HL-60 (cell line): Measurements from ENCODE around the gene COL28A1.

ENCODE experiments used
- DNase-seq, 2 experiments: peaks; one replicate each; pipeline ENCODE4 v3.0.0-alpha.2; 2010 to 2020; ENCODE audit warnings: low read depth in 1 of 2, low spot score in 1 of 2
- H3K27ac ChIP-seq: fragments of 250-450 bp; sonication (Bioruptor Pico); replicated peaks from 2 replicates; pipeline ENCODE4 v1.5.1; 2020; ENCODE audit warnings: mild to moderate bottlenecking, moderate library complexity
- H3K27me3 ChIP-seq: fragments of 250-450 bp; sonication (Bioruptor Pico); 2 replicates; pipeline ENCODE4 v1.5.1; 2021; ENCODE audit warnings: mild to moderate bottlenecking, moderate library complexity; ENCODE audit not compliant: insufficient read depth, poor library complexity, severe bottlenecking
- H3K4me3 ChIP-seq: replicated peaks from 2 replicates; pipeline ENCODE4 v1.5.1; 2011; ENCODE audit warnings: mild to moderate bottlenecking, control low read depth, low read length; ENCODE audit not compliant: insufficient read depth
- CTCF ChIP-seq: IDR thresholded peaks from one replicate; pipeline ENCODE4 v1.5.1; 2011; ENCODE audit warnings: low read length, control low read depth, inconsistent platforms; ENCODE audit not compliant: insufficient read depth
- GABPA ChIP-seq: IDR thresholded peaks from 2 replicates; pipeline ENCODE4 v1.6.1; 2012; ENCODE audit warnings: low read depth
- POLR2AphosphoS5 ChIP-seq: IDR thresholded peaks from 2 replicates; pipeline ENCODE4 v1.6.1; 2012; ENCODE audit warnings: low read depth
- REST ChIP-seq: IDR thresholded peaks from 2 replicates; pipeline ENCODE4 v1.6.1; 2012; ENCODE audit warnings: low read depth; ENCODE audit not compliant: insufficient replicate concordance
- SPI1 ChIP-seq: IDR thresholded peaks from 2 replicates; pipeline ENCODE4 v1.6.1; 2012; ENCODE audit warnings: low read depth, mild to moderate bottlenecking, borderline replicate concordance

COL28A1 gene

DNA sequence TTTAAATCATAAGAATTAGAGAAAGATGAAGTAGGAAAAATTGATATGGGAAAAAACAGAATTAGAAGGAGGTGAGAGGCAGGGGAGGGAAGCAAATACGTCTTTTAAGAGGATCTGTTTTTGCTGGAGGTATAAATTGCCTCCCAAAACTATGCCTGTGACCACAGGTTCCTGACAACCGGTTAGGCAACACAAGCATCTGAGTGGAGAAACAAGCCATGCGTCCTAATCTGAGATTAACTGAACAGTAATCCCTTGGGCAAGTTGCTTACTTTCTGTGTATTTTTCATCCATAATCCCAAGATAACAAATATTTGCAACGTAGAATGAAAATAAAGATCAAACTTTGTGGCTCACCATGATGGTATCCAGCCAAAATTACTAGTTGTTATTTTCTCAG, 204.2 kb downstream of the COL28A1 start:
- no peaks in the 10 kb centered on the region for H3K27me3 ChIP-seq
- DNase-seq, result no peak
- H3K4me3 ChIP-seq, result no peak overlapping the region
- TF ChIP-seq GABPA (no peak), POLR2AphosphoS5 (no peak), REST (no peak), SPI1 (no peak), CTCF (no peak)
- H3K27ac ChIP-seq, result no peak overlapping the region

- Histone ChIP-seq H3K27me3 (no peaks in the 10 kb centered on the region), H3K27ac (no peak overlapping the region), H3K4me3 (no peak overlapping the region)
- DNase-seq, result no peak
- TF ChIP-seq POLR2AphosphoS5, result no peak
- TF ChIP-seq SPI1, result no peak
- no peak for TF ChIP-seq REST
- TF ChIP-seq GABPA, result no peak
- TF ChIP-seq CTCF, result no peak
Observed at GRCh38 chr7:7330997-7331396, 204.7 kb downstream of the COL28A1 start.

DNA sequence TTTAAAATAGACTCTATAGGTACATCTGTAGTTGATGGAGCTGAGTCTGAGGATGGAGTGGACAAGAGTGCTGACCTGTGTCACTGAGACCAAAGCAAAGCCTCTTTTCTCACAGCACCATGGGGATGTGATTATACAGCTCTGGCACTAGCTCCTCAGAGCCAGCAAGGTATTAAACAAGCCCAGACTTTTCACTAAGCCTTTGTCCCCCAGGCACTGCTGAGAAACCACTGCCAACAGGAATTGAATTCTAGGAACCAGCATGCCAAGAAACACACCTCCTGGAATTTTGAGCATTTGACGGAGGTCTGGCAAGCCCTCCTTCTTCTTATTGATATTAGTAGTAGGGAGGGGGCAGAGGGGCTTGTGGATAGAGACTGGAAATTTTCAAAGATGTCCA, 206.3 kb downstream of the COL28A1 start:
- no peak overlapping the region for H3K27ac ChIP-seq
- H3K27me3 ChIP-seq, result no peaks in the 10 kb centered on the region
- TF ChIP-seq REST (no peak), SPI1 (no peak), CTCF (no peak), POLR2AphosphoS5 (no peak), GABPA (no peak)
- no peak overlapping the region for H3K4me3 ChIP-seq
- no peak for DNase-seq
